ENCODE results near the gene LRBA.
"Not testable (repeated sequence)": the region's sequence is repeated elsewhere in the genome, so short reads cannot be mapped to it uniquely, and the experiment has no call there.

Gene LRBA

GRCh38 chr4:150664935-150665334, 350.1 kb downstream of the LRBA start:
- Histone ChIP-seq H3K36me3 (ENCODE audit: insufficient read depth, low read length) (no peaks in the 10 kb centered on the region), H3K27me3 (ENCODE audit: insufficient read depth, low read length) (no peaks in the 10 kb centered on the region), H3K4me3 (ENCODE audit: low read depth, low read length, poor library complexity, severe bottlenecking) (no peak overlapping the region), H3K4me2 (ENCODE audit: low read length) (no peak overlapping the region), H3K27ac (ENCODE audit: low read depth, low read length, poor library complexity, severe bottlenecking) (no peak overlapping the region), H2AFZ (ENCODE audit: low read length) (no peak overlapping the region), H3K9me2 (ENCODE audit: low read depth, low read length) (no peaks in the 10 kb centered on the region), H3K79me2 (ENCODE audit: insufficient read depth, low read length) (no peaks in the 10 kb centered on the region), H3K9me3 (ENCODE audit: low read length) (no peaks in the 10 kb centered on the region), H4K20me1 (ENCODE audit: insufficient read depth, low read length) (no peaks in the 10 kb centered on the region), H3F3A (ENCODE audit: insufficient read depth, low read length) (no peaks in the 10 kb centered on the region), H3K4me1 (ENCODE audit: insufficient read depth, low read length, severe bottlenecking) (no peaks in the 10 kb centered on the region), H3K9ac (ENCODE audit: low read length) (no peak overlapping the region)
- no peak for TF ChIP-seq EZH2 (IDR thresholded peaks at IDR 0.05; ENCODE audit: borderline replicate concordance, low read length)
- no peak for TF ChIP-seq CTCF (IDR thresholded peaks at IDR 0.05; ENCODE audit: low read length)

- no peaks in the 10 kb centered on the region for H3K9me3 ChIP-seq (ENCODE audit: low read length)
- H3K79me2 ChIP-seq (ENCODE audit: insufficient read depth, low read length) = no peaks in the 10 kb centered on the region
- no peaks in the 10 kb centered on the region for H3K36me3 ChIP-seq (ENCODE audit: insufficient read depth, low read length)
- H3K4me3 ChIP-seq (ENCODE audit: low read depth, low read length, poor library complexity, severe bottlenecking) = no peak overlapping the region
- H2AFZ ChIP-seq (ENCODE audit: low read length) = no peak overlapping the region
- H4K20me1 ChIP-seq (ENCODE audit: insufficient read depth, low read length) = no peaks in the 10 kb centered on the region
- H3K27ac ChIP-seq (ENCODE audit: low read depth, low read length, poor library complexity, severe bottlenecking) = no peak overlapping the region
- no peaks in the 10 kb centered on the region for H3K4me1 ChIP-seq (ENCODE audit: insufficient read depth, low read length, severe bottlenecking)
- no peak overlapping the region for H3K9ac ChIP-seq (ENCODE audit: low read length)
- H3K9me2 ChIP-seq (ENCODE audit: low read depth, low read length) = no peaks in the 10 kb centered on the region
- H3F3A ChIP-seq (ENCODE audit: insufficient read depth, low read length) = no peaks in the 10 kb centered on the region
- H3K27me3 ChIP-seq (ENCODE audit: insufficient read depth, low read length) = no peaks in the 10 kb centered on the region
- TF ChIP-seq CTCF (IDR thresholded peaks at IDR 0.05; ENCODE audit: low read length) (no peak), EZH2 (IDR thresholded peaks at IDR 0.05; ENCODE audit: borderline replicate concordance, low read length) (no peak)
- no peak overlapping the region for H3K4me2 ChIP-seq (ENCODE audit: low read length)
These were observed 352.4 kb downstream of the LRBA start for GRCh38 chr4:150662686-150663085.

- H3K4me3 ChIP-seq (ENCODE audit: low read depth, low read length, poor library complexity, severe bottlenecking); H3K36me3 ChIP-seq (ENCODE audit: insufficient read depth, low read length): not testable (repeated sequence)
These were observed 353.5 kb downstream of the LRBA start for GRCh38 chr4:150661551-150661950.

GRCh38 chr4:150658258-150658657, 356.8 kb downstream of the LRBA start:
- H3K27ac ChIP-seq (ENCODE audit: low read depth, low read length, poor library complexity, severe bottlenecking); H3K4me1 ChIP-seq (ENCODE audit: insufficient read depth, low read length, severe bottlenecking); H3K27me3 ChIP-seq (ENCODE audit: insufficient read depth, low read length); H3K4me3 ChIP-seq (ENCODE audit: low read depth, low read length, poor library complexity, severe bottlenecking); H3K36me3 ChIP-seq (ENCODE audit: insufficient read depth, low read length); H3F3A ChIP-seq (ENCODE audit: insufficient read depth, low read length); H3K9ac ChIP-seq (ENCODE audit: low read length); H3K79me2 ChIP-seq (ENCODE audit: insufficient read depth, low read length); H4K20me1 ChIP-seq (ENCODE audit: insufficient read depth, low read length); H3K9me2 ChIP-seq (ENCODE audit: low read depth, low read length); H3K9me3 ChIP-seq (ENCODE audit: low read length); H3K4me2 ChIP-seq (ENCODE audit: low read length); H2AFZ ChIP-seq (ENCODE audit: low read length): not testable (repeated sequence)

More at GRCh38 chr4:150661551-150661950, 353.5 kb downstream of the LRBA start:
- H3K27me3 ChIP-seq (ENCODE audit: insufficient read depth, low read length); H4K20me1 ChIP-seq (ENCODE audit: insufficient read depth, low read length); H3K4me1 ChIP-seq (ENCODE audit: insufficient read depth, low read length, severe bottlenecking); H3K9me3 ChIP-seq (ENCODE audit: low read length); H3K9ac ChIP-seq (ENCODE audit: low read length); H3K27ac ChIP-seq (ENCODE audit: low read depth, low read length, poor library complexity, severe bottlenecking); H3F3A ChIP-seq (ENCODE audit: insufficient read depth, low read length); H3K4me2 ChIP-seq (ENCODE audit: low read length); H2AFZ ChIP-seq (ENCODE audit: low read length); H3K79me2 ChIP-seq (ENCODE audit: insufficient read depth, low read length); H3K9me2 ChIP-seq (ENCODE audit: low read depth, low read length): not testable (repeated sequence)

Measured in OCI-LY1 (cell line).